K562 (cell line): ENCODE results near the gene BRPF1. TPM values are rescaled to one million over a fixed set of nuclear protein-coding genes. Genes with fewer than 3 reads are reported as not detected.

Source experiments
- ETV1 ChIP-seq: fragments of 450-650 bp; conservative IDR thresholded peaks from 2 replicates; pipeline ENCODE4 v1.6.1; 2016; ENCODE audit warnings: missing genetic modification characterization, control low read depth, low read depth, missing compliant biosample characterization
- FIP1L1 ChIP-seq: fragments of 200-400 bp; formaldehyde crosslinking; IDR thresholded peaks from 2 replicates; pipeline ENCODE4 v1.6.1; 2018; ENCODE audit warnings: mild to moderate bottlenecking, low read depth, low read length; ENCODE audit not compliant: poor library complexity, severe bottlenecking
- MECOM ChIP-seq: fragments of 250-450 bp; sonication (Bioruptor Pico); IDR thresholded peaks from 2 replicates; pipeline ENCODE4 v1.8.0; 2022; ENCODE audit warnings: inconsistent platforms
- MXI1 ChIP-seq: IDR thresholded peaks from 2 replicates; pipeline ENCODE4 v1.6.1; 2011; ENCODE audit warnings: low read depth, mild to moderate bottlenecking, improper control_type of control experiment, low read length
- NCOR1 ChIP-seq: fragments of 450-650 bp; IDR thresholded peaks from 2 replicates; pipeline ENCODE4 v1.6.1; 2016; ENCODE audit warnings: mild to moderate bottlenecking, moderate library complexity
- PML ChIP-seq: IDR thresholded peaks from 2 replicates; pipeline ENCODE4 v1.6.1; 2012; ENCODE audit warnings: low read length, inconsistent platforms
- RBM25 ChIP-seq: fragments of 200-400 bp; formaldehyde crosslinking; IDR thresholded peaks from 2 replicates; pipeline ENCODE4 v1.6.1; 2018; ENCODE audit warnings: low read length, low read depth, moderate library complexity; ENCODE audit not compliant: severe bottlenecking
- SUPT5H ChIP-seq: fragments of 450-650 bp; IDR thresholded peaks from 2 replicates; pipeline ENCODE4 v1.6.1; 2016
- ZFP1 ChIP-seq: fragments of 450-650 bp; formaldehyde crosslinking; IDR thresholded peaks from 2 replicates; pipeline ENCODE4 v1.4.0; 2020; ENCODE audit warnings: mild to moderate bottlenecking, mixed read lengths
- ZNF431 ChIP-seq: sonication (generic); formaldehyde crosslinking; IDR thresholded peaks from 2 replicates; pipeline ENCODE4 v1.8.0; 2022; ENCODE audit warnings: mild to moderate bottlenecking, missing genetic modification reagents
- ZNF668 ChIP-seq: fragments of 250-450 bp; sonication (Bioruptor Pico); IDR thresholded peaks from 2 replicates; pipeline ENCODE4 v1.8.0; 2022; ENCODE audit warnings: mild to moderate bottlenecking, inconsistent platforms
- polyA plus RNA-seq, 8 experiments: library from polyadenylated mRNA; depleted of rRNA in 4 of 8; stranded (reverse) in 5 of 8; unstranded in 3 of 8; fragments of >200 nt; fragmentation: Nextera tagmentation in 2 of 8; fragmentation: Illumina TruSeq in 1 of 8; extraction: Ambion mirVana in 2 of 8; extraction: Trizol in 1 of 8; gene quantifications; 2 replicates each; pipeline versions ENCODE4 v1.2.1 to v1.2.3, GENCODE V29; 2011 to 2014; ENCODE audit warnings: inconsistent platforms in 1 of 8, missing spikeins in 1 of 8
- total RNA-seq, 7 experiments: library from RNA; depleted of rRNA in 6 of 7; stranded (reverse); fragments of >200 nt in 6 of 7; fragmentation: Illumina TruSeq in 2 of 7; extraction: Trizol in 2 of 7; gene quantifications; 2 replicates each; pipeline versions ENCODE4 v1.2.1 to v1.2.3, GENCODE V29; 2011 to 2021; ENCODE audit warnings: low replicate concordance in 1 of 7
- TF ChIP-seq, protein P1 (sequence below), 2 experiments: fragments of 450-650 bp in 1 of 2; IDR thresholded peaks; 2 replicates each; pipeline ENCODE4 v1.6.1; 2011 to 2017; ENCODE audit warnings: low read depth in 2 of 2, antibody characterized with exemption in 1 of 2, borderline replicate concordance in 1 of 2, low read length in 1 of 2, mild to moderate bottlenecking in 1 of 2, mixed read lengths in 1 of 2; ENCODE audit not compliant: control insufficient read depth in 1 of 2
- TF ChIP-seq, protein P2 (sequence below), 3 experiments: fragments of 200-800 bp in 1 of 3; fragments of 250-450 bp in 1 of 3; fragments of 450-650 bp in 1 of 3; sonication (Bioruptor Pico) in 1 of 3; sonication (Bioruptor generic) in 1 of 3; formaldehyde crosslinking in 1 of 3; IDR thresholded peaks; 2 replicates each; pipeline versions ENCODE4 v1.6.1 to v1.8.0; 2016 to 2022; ENCODE audit warnings: mild to moderate bottlenecking in 2 of 3, missing genetic modification characterization in 2 of 3, missing compliant biosample characterization in 1 of 3, moderate library complexity in 1 of 3

BRPF1 gene
- total and polyA plus RNA-seq, 9 of the 15 experiments (the other 6 are each of a cell fraction or from before 2014, with no cell fraction given), result 1.1 to 40.2 (median 23.5) TPM

DNA sequence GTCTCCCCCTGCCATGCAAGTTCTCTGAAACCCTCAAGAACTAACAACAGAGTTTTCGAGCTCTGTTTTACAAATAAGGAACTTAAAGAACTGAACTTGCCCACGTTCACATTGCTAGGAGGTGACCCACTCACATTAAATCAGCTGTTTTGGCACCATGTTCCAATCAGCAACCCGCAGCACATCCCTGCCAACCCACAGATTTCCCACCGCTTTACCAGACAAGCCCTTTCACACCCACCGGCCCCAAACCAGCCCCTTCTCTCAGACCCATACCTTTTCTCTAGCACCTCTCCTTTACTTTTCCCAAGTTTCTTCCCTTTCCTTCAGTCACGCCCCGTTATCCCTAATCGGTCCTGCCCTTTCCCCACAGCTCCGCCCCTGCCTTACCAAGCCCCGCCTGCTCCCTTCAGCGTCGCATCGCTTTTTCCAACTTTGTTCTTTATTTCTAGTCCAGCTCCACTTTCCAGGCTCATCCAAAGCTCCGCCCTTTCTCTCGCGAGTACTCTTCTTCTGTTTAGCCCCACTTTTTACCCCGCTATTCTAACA lies 804 bp upstream of the BRPF1 start (continued):
- TF ChIP-seq, protein P1, sequence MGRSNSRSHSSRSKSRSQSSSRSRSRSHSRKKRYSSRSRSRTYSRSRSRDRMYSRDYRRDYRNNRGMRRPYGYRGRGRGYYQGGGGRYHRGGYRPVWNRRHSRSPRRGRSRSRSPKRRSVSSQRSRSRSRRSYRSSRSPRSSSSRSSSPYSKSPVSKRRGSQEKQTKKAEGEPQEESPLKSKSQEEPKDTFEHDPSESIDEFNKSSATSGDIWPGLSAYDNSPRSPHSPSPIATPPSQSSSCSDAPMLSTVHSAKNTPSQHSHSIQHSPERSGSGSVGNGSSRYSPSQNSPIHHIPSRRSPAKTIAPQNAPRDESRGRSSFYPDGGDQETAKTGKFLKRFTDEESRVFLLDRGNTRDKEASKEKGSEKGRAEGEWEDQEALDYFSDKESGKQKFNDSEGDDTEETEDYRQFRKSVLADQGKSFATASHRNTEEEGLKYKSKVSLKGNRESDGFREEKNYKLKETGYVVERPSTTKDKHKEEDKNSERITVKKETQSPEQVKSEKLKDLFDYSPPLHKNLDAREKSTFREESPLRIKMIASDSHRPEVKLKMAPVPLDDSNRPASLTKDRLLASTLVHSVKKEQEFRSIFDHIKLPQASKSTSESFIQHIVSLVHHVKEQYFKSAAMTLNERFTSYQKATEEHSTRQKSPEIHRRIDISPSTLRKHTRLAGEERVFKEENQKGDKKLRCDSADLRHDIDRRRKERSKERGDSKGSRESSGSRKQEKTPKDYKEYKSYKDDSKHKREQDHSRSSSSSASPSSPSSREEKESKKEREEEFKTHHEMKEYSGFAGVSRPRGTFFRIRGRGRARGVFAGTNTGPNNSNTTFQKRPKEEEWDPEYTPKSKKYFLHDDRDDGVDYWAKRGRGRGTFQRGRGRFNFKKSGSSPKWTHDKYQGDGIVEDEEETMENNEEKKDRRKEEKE (IDR thresholded peaks at IDR 0.05; ENCODE audit: borderline replicate concordance in 1 of 2, control insufficient read depth in 1 of 2, low read depth in 2 of 2, low read length in 1 of 2), result peak in 1 of 2 experiments; percentile 72; a peak in 1 of 4 replicates
- no peak for TF ChIP-seq ZNF431 (CRISPR knock-in tag)
- TF ChIP-seq ETV1 (tag), result no peak
- TF ChIP-seq ZNF668 (CRISPR knock-in tag), result no peak
- TF ChIP-seq RBM25, result no peak
- no peak for TF ChIP-seq SUPT5H
- TF ChIP-seq MXI1, result no peak
- TF ChIP-seq ZFP1 (CRISPR knock-in tag), result no peak
- TF ChIP-seq MECOM (CRISPR knock-in tag), result no peak
- TF ChIP-seq PML, result no peak
- TF ChIP-seq NCOR1, result no peak
- no peak for TF ChIP-seq FIP1L1
- TF ChIP-seq, protein P2, sequence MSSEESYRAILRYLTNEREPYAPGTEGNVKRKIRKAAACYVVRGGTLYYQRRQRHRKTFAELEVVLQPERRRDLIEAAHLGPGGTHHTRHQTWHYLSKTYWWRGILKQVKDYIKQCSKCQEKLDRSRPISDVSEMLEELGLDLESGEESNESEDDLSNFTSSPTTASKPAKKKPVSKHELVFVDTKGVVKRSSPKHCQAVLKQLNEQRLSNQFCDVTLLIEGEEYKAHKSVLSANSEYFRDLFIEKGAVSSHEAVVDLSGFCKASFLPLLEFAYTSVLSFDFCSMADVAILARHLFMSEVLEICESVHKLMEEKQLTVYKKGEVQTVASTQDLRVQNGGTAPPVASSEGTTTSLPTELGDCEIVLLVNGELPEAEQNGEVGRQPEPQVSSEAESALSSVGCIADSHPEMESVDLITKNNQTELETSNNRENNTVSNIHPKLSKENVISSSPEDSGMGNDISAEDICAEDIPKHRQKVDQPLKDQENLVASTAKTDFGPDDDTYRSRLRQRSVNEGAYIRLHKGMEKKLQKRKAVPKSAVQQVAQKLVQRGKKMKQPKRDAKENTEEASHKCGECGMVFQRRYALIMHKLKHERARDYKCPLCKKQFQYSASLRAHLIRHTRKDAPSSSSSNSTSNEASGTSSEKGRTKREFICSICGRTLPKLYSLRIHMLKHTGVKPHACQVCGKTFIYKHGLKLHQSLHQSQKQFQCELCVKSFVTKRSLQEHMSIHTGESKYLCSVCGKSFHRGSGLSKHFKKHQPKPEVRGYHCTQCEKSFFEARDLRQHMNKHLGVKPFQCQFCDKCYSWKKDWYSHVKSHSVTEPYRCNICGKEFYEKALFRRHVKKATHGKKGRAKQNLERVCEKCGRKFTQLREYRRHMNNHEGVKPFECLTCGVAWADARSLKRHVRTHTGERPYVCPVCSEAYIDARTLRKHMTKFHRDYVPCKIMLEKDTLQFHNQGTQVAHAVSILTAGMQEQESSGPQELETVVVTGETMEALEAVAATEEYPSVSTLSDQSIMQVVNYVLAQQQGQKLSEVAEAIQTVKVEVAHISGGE (CRISPR knock-in tag; IDR thresholded peaks at IDR 0.05), result no peak
